Pancreas (tissue), 10 donors: ENCODE data around the gene HSP90AA1. TPM values are rescaled to one million over a fixed set of nuclear protein-coding genes. Genes with fewer than 3 reads are reported as not detected.
"Not testable (repeated sequence)": the region's sequence is repeated elsewhere in the genome, so short reads cannot be mapped to it uniquely, and the experiment has no call there.

Experiments used
- ATAC-seq, 4 donors: fragments of 200-7000 bp; cut with Tn5 transposase; one replicate each; pipeline versions ENCODE4 v1.8.0 to v1.9.1; 2020; ENCODE audit warnings: mild to moderate bottlenecking in 4 of 4, moderate library complexity in 4 of 4
- DNase-seq, 6 donors: peaks; one replicate each; pipeline ENCODE4 v3.0.0-alpha.2; 2020
- FAIRE-seq: peaks from 2 replicates; lab custom pipeline; 2012; peaks lifted over from hg19 to GRCh38; lab: Jason Lieb, UNC
- H3K27ac ChIP-seq, 4 donors: fragments of 200-600 bp; sonication (generic); 1 replicate in 3 of 4; 2 replicates in 1 of 4; pipeline versions ENCODE4 v1.5.0 to v1.8.0; 2020
- H3K27me3 ChIP-seq, 4 donors: fragments of 200-600 bp; one replicate each; pipeline ENCODE4 v1.8.0; 2021
- H3K36me3 ChIP-seq, 3 donors: fragments of 200-600 bp; sonication (generic) in 1 of 3; one replicate each; pipeline versions ENCODE4 v1.5.0 to v1.8.0; 2020 to 2021
- H3K4me1 ChIP-seq, 3 donors: fragments of 200-600 bp; one replicate each; pipeline ENCODE4 v1.8.0; 2021
- H3K4me3 ChIP-seq, 4 donors: fragments of 200-600 bp; sonication (generic) in 2 of 4; one replicate each; pipeline versions ENCODE4 v1.5.0 to v1.8.0; 2020 to 2021
- H3K9me3 ChIP-seq, 4 donors: fragments of 200-600 bp; one replicate each; pipeline ENCODE4 v1.8.0; 2021
- WGBS, 2 donors: extraction: QIAGEN DNeasy Blood & Tissue Kit; methylation state at CpG; one replicate each; pipeline ENCODE4 v1.1.7; 2013; 5-methylcytosine and 5-hydroxymethylcytosine counted together
- intact Hi-C, 3 donors: fragments of 100-400 bp; cut with DNase I; formaldehyde crosslinking; loops; one replicate each; pipeline versions ENCODE4 v1.11.1 to v1.14.2; 2022
- polyA plus RNA-seq, 2 donors: library from polyadenylated mRNA; stranded (reverse); fragments of 200-250 nt; gene quantifications; one replicate each; pipeline ENCODE4 v1.2.3, GENCODE V29; 2013
- total RNA-seq, 6 donors: library from RNA; stranded (reverse); fragmentation: NEBNext Ultra II Directional in 4 of 6; extraction: Animal tissue kit (Norgen Biotek cat#: 25700) in 4 of 6; gene quantifications; one replicate each; pipeline versions ENCODE4 v1.2.1 to v1.2.4, GENCODE V29; 2021 to 2023
- TF ChIP-seq, protein P1 (sequence below), 4 donors: fragments of 200-600 bp; sonication (generic) in 3 of 4; IDR thresholded peaks; one replicate each; pipeline versions ENCODE4 v1.5.0 to v1.8.0; 2021; ENCODE audit warnings: antibody characterized with exemption in 4 of 4
- donor health status: healthy with polysubstance abuse.
- donor health status: DM: no; HTN: no; CAD: no; lungs with moderate emphysema.
- donor health status: DM: no; HTN: no; CAD: no.
- donor health status: control.
- donor health status: control.
- donor health status: Bipolar disorder and iron deficiency.
- donor health status: DM: yes; HTN: yes; CAD: no.
- donor health status: DM: no; HTN: no; CAD: no.
- donor health status: DM: no; HTN: no; CAD: no.
- donor health status: DM: yes; HTN: yes; CAD: no.

HSP90AA1 gene
- total and polyA plus RNA-seq, 8 donors, result 106 to 393 (median 136) TPM

GRCh38 chr14:102075155-102075554 is 11.7 kb downstream of the HSP90AA1 start:
- FAIRE-seq, result no peak
- no peak overlapping the region for H3K27ac ChIP-seq

DNA sequence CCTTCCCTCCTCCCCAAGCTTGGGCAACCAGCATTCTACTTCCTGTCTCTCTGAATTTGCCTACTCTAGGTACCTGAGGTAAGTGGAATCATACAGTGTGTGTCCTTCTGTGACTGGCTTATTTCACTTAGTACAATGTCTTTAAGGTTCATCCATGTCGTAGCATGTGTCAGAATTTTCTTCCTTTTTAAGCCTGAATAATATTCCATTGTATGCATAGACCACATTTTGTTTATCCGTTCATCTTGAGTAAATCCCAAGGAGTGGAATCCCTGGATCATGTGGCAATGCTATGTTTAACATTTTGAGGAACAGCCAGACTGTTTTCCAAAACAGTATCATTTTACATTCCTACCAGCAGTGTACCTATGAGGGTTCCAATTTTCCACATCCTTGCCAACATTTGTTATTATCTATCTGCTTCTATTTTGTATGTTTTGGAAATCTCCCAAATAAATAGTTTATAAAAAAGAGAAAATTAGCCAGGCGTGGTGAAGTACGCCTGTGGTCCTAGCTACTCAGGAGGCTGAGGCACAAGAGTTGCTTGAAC is 12.4 kb downstream of the HSP90AA1 start:
- intact Hi-C loops, result no loop called here
- peaks cover 0 to 2% (median 0%) of the 10 kb centered on the region in 3 donors for H3K36me3 ChIP-seq
- 82 to 91% methylated on average over 4 of the region's 4 CpGs for WGBS, 2 donors
- no peaks in the 10 kb centered on the region for H3K4me1 ChIP-seq
- H3K4me3 ChIP-seq, result no peak overlapping the region
- TF ChIP-seq, protein P1, sequence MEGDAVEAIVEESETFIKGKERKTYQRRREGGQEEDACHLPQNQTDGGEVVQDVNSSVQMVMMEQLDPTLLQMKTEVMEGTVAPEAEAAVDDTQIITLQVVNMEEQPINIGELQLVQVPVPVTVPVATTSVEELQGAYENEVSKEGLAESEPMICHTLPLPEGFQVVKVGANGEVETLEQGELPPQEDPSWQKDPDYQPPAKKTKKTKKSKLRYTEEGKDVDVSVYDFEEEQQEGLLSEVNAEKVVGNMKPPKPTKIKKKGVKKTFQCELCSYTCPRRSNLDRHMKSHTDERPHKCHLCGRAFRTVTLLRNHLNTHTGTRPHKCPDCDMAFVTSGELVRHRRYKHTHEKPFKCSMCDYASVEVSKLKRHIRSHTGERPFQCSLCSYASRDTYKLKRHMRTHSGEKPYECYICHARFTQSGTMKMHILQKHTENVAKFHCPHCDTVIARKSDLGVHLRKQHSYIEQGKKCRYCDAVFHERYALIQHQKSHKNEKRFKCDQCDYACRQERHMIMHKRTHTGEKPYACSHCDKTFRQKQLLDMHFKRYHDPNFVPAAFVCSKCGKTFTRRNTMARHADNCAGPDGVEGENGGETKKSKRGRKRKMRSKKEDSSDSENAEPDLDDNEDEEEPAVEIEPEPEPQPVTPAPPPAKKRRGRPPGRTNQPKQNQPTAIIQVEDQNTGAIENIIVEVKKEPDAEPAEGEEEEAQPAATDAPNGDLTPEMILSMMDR (IDR thresholded peaks at IDR 0.05), result no peak
- FAIRE-seq, result no peak
- no peak for ATAC-seq
- no peaks in the 10 kb centered on the region for H3K27me3 ChIP-seq
- no peaks in the 10 kb centered on the region for H3K9me3 ChIP-seq
- DNase-seq, result no peak
- no peak overlapping the region for H3K27ac ChIP-seq

More at GRCh38 chr14:102075155-102075554, 11.7 kb downstream of the HSP90AA1 start:
- Histone ChIP-seq H3K36me3 (peaks cover under 1 to 7% (median 4%) of the 10 kb centered on the region in 3 donors), H3K4me3 (no peak overlapping the region), H3K27me3 (no peaks in the 10 kb centered on the region), H3K9me3 (no peaks in the 10 kb centered on the region), H3K4me1 (no peaks in the 10 kb centered on the region)
- intact Hi-C loops, result no loop called here
- TF ChIP-seq, protein P1 (IDR thresholded peaks at IDR 0.05), result no peak
- WGBS, 2 donors, result 88 to 91% methylated on average over 4 of the region's 4 CpGs
- DNase-seq, result no peak
- ATAC-seq, result no peak

DNA sequence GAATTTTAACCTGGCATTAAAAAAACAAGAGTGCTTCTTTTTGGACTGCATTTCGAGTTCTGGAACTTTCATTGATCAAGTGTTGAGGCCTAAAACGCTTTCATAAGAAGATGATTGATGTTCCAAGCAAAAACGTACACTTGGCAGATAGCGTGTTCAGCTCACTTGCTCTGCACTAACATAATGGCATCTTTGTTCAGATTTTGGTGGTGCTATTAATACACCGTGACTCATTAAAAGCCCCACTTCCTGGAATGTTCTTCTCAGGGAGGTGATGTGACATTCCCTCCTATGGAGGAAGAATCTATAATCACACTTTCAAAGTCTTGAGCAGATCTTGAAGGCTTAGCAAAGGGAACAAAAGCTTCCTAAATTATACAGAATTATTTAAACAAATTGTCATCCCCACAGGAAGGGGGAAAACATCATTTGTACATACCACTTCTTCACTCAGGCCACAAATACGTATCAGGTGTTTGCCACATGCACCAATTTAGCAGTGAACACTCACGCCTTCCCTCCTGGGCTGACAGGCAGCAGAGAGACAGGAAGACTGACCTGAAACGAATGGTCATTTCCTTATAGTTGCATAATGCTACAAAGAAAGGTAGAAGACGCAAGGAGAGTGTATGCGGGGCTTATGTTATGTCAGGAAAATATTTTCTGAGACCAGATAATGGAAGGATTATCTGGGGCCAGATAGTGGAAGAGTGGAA is 15.4 kb downstream of the HSP90AA1 start:
- Histone ChIP-seq H3K4me1 (no peaks in the 10 kb centered on the region), H3K27ac (peak overlapping the region; percentile 57 to 82 (median 78)), H3K4me3 (no peak overlapping the region), H3K36me3 (no peaks in the 10 kb centered on the region), H3K9me3 (no peaks in the 10 kb centered on the region), H3K27me3 (no peaks in the 10 kb centered on the region)
- TF ChIP-seq, protein P1 (IDR thresholded peaks at IDR 0.05), result no peak
- intact Hi-C loops, result no loop called here
- 57 to 62% methylated on average over 10 of the region's 10 CpGs for WGBS, 2 donors
- DNase-seq (peak in 2 of 6 donors; percentile 34 to 36), FAIRE-seq (no peak), ATAC-seq (peak; percentile 70 to 89 (median 85))

- TF ChIP-seq, protein P1 (IDR thresholded peaks at IDR 0.05), result no peak
- intact Hi-C loops, result no loop called here
- no peak for ATAC-seq
Observed at GRCh38 chr14:102066041-102066451, 20.8 kb downstream of the HSP90AA1 start.

DNA sequence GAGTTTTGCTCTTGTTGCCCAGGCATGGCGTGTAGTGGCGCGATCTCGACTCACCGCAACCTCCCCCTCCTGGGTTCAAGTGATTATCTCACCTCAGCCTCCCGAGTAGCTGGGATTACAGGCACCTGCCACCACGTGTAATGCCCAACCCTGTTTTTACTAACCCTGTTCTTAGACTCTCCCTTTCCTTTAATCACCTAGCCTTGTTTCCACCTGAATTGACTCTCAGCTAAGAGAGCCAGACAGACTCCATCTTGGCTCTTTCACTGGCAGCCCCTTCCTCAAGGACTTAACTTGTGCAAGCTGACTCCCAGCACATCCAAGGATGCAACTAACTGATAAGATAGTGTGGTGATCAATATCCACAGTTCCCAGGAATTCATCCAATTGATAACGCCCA is 22.3 kb downstream of the HSP90AA1 start:
- WGBS, 2 donors, result 77 to 79% methylated on average over 8 of the region's 8 CpGs
- ATAC-seq, H3K27ac ChIP-seq, DNase-seq, H3K9me3 ChIP-seq, intact Hi-C loops, FAIRE-seq, H3K4me1 ChIP-seq, H3K4me3 ChIP-seq, H3K36me3 ChIP-seq, H3K27me3 ChIP-seq: not testable (repeated sequence)

More at GRCh38 chr14:102066041-102066451, 20.8 kb downstream of the HSP90AA1 start:
- WGBS, 2 donors, result 87% methylated on average over 12 of the region's 12 CpGs
- Histone ChIP-seq H3K4me3 (no peak overlapping the region), H3K9me3 (no peaks in the 10 kb centered on the region), H3K27ac (no peak overlapping the region), H3K36me3 (no peaks in the 10 kb centered on the region), H3K4me1 (peaks cover 0 to 6% (median 0%) of the 10 kb centered on the region in 3 donors), H3K27me3 (no peaks in the 10 kb centered on the region)
- no peak for FAIRE-seq
- DNase-seq, result no peak
